Central memory CD8-positive, alpha-beta T cell (primary cell): ENCODE measurements around the gene CACNA1I.

ENCODE experiments used
- ATAC-seq: fragments of 150-1000 bp; cut with Tn5 transposase; replicated peaks from 2 replicates; pipeline ENCODE4 v1.10.0; 2022; ENCODE audit warnings: mild to moderate bottlenecking, moderate FRiP score, moderate number of reproducible peaks; ENCODE audit not compliant: poor library complexity, severe bottlenecking; ENCODE audit errors: extremely low read depth
- DNase-seq, 2 donors: peaks; one replicate each; pipeline ENCODE4 v3.0.0; 2021; ENCODE audit warnings: low spot score in 2 of 2
- H3K27ac Mint-ChIP-seq: one replicate; pipeline ENCODE4 v1.8.0; 2022; ENCODE audit warnings: low read depth, mild to moderate bottlenecking, moderate library complexity, mixed read lengths
- H3K27me3 Mint-ChIP-seq: one replicate; pipeline ENCODE4 v1.8.0; 2022; ENCODE audit warnings: mixed read lengths
- H3K36me3 Mint-ChIP-seq: one replicate; pipeline ENCODE4 v1.8.0; 2022; ENCODE audit warnings: mild to moderate bottlenecking, moderate library complexity, mixed read lengths; ENCODE audit not compliant: insufficient read depth
- H3K4me1 Mint-ChIP-seq: one replicate; pipeline ENCODE4 v1.8.0; 2022; ENCODE audit warnings: mixed read lengths
- H3K4me3 Mint-ChIP-seq: one replicate; pipeline ENCODE4 v1.8.0; 2022; ENCODE audit warnings: mild to moderate bottlenecking, moderate library complexity, mixed read lengths
- H3K9me3 Mint-ChIP-seq: one replicate; pipeline ENCODE4 v1.8.0; 2022; ENCODE audit warnings: mixed read lengths

Gene CACNA1I

DNA sequence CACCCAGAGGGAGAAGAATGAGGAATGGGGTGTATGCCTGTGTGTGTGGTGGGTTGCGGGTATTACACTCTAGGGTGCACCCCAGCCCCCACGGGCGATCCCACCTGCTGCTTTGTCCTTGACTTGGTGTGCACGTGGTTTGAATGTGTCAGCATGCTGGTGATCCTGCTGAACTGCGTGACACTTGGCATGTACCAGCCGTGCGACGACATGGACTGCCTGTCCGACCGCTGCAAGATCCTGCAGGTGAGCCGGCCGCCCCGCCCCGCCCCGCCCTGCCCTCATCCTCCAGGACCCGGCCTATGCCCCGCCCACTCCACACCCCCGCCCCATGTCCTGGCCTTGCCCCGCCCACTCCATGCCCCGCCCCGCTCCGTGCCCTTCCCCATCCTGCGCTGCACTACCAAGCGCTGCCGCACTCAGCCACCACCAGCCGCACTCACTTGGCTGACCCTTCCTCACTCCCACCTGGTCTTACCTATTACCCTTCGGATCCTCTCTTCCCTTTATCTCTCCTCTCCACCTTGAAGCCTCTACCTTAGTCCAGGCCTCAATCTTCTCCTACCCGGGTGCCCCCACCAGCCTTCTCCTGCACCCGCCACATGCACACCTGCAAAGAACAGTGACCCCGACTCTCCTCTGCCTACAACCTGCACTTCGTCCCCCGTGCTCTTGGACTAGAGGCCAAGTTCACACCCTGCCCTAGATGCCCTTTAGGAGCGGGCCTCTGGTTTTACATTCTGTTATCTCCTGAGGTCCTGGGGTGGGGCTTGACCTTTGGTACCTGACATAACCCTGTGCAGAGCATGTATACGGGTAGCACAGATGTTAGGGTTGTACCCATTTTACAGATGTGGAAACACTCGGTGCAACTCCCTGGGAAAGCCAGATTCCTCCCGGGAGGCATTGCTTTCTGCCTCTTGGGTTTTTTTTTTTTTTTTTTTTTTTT is 27.7 kb downstream of the CACNA1I start:
- H3K4me3 Mint-ChIP-seq, result no peak overlapping the region
- no peak overlapping the region for H3K27ac Mint-ChIP-seq
- peaks cover 41% of the 10 kb centered on the region for H3K4me1 Mint-ChIP-seq
- H3K27me3 Mint-ChIP-seq, result peaks cover 46% of the 10 kb centered on the region
- H3K9me3 Mint-ChIP-seq, result peaks cover 3% of the 10 kb centered on the region
- peak; percentile 47 for ATAC-seq
- H3K36me3 Mint-ChIP-seq, result peaks cover 3% of the 10 kb centered on the region
- DNase-seq, result peak in 1 of 2 donors; percentile 12

DNA sequence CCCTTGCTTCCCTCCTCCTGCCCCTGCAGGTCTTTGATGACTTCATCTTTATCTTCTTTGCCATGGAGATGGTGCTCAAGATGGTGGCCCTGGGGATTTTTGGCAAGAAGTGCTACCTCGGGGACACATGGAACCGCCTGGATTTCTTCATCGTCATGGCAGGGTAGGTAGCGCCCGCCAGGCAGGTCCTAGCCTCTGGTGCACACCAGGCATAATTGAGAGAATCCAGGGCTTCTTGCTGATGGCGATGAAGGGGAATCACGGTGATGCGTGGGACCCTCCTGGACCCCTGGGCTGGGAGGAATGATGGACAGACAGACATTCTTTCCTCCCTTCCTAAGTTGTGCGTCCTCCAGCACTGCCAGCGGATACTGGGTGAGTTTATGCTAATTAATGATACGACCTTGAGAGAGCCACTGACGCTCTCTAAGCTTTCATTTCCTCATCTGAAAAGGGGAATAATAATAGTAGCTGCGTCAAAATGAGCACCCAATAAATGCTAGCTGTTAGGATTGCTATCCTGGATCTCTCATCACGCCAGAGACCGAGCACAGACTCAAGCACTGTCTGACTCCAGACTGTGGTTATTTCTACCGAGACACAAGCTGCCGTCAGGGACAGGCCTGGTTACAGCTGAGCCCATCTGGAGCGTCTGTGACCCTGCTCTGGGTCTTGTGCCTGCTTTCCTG is 30.1 kb downstream of the CACNA1I start:
- DNase-seq, result no peak
- H3K9me3 Mint-ChIP-seq, result peaks cover 5% of the 10 kb centered on the region
- no peak overlapping the region for H3K4me3 Mint-ChIP-seq
- H3K36me3 Mint-ChIP-seq, result peaks cover 2% of the 10 kb centered on the region
- peaks cover 44% of the 10 kb centered on the region for H3K4me1 Mint-ChIP-seq
- ATAC-seq, result no peak
- H3K27ac Mint-ChIP-seq, result peak overlapping the region; percentile 92
- peaks cover 32% of the 10 kb centered on the region for H3K27me3 Mint-ChIP-seq

DNA sequence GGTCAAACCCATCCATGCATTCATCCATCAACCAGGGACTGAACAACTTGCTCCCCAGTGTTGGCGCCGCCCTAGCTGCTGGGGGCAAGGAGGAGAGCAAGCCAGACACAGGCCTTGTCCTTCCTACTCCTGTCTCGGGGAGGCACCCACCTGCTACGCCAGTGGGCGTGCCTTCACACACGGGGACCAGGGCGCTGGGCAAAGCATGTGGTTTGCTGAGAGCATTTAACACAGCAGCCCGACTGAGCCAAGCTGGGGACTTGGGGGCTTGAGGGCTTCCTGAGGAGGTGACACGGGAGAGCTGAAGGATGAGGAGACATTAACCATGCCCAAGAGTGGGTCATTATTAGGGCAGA is 30.6 kb downstream of the CACNA1I start:
- Mint-ChIP-seq H3K36me3 (peaks cover 2% of the 10 kb centered on the region), H3K27me3 (peaks cover 27% of the 10 kb centered on the region), H3K27ac (peak overlapping the region; percentile 92), H3K4me3 (no peak overlapping the region), H3K9me3 (peaks cover 5% of the 10 kb centered on the region), H3K4me1 (peaks cover 44% of the 10 kb centered on the region)
- DNase-seq (no peak), ATAC-seq (no peak)

DNA sequence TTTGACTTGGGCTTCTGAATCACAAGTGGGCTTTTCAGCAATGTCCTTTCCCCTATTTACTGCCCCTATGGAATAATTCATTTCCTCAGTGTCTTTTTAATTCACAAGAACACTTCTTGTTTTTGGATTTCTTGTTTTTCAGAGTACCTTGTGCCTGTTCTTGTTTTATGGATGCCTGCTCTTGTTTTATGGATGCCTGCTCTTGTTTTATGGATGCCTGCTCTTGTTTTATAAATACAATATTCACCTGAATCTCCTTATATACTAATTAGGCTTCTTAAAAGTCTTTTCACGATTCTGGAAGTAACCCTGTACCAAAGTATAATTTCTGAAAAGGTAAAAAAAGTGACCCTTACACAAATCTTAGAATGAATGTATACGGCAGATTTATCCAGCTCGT is 32.8 kb downstream of the CACNA1I start:
- Mint-ChIP-seq H3K36me3 (peaks cover 2% of the 10 kb centered on the region), H3K9me3 (peaks cover 5% of the 10 kb centered on the region), H3K4me1 (peaks cover 36% of the 10 kb centered on the region), H3K27me3 (peaks cover 14% of the 10 kb centered on the region), H3K4me3 (no peak overlapping the region), H3K27ac (no peak overlapping the region)
- DNase-seq (no peak), ATAC-seq (no peak)

DNA sequence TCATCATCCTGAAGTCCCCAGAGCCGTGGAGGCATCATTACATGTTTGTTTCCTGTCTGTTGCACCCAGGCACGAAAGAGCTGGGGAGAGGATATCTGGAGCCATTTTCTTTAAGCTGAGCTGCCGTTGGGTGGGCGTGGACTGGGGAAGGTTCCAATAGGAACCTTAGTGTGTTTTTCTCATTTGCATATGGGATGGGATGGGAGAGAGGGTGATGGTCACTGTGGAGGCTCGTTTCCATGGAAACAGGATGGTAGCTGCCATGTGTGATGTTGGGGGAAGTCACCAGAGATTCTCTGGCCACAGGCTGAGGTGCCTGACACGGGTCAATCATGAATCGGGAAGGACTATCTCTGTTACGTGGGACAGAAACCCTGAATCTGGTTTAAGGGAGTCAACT is 39.7 kb downstream of the CACNA1I start:
- peaks cover 9% of the 10 kb centered on the region for H3K27me3 Mint-ChIP-seq
- H3K9me3 Mint-ChIP-seq, result no peaks in the 10 kb centered on the region
- no peak for ATAC-seq
- no peak for DNase-seq
- no peak overlapping the region for H3K4me3 Mint-ChIP-seq
- H3K4me1 Mint-ChIP-seq, result peaks cover 9% of the 10 kb centered on the region
- no peaks in the 10 kb centered on the region for H3K36me3 Mint-ChIP-seq
- H3K27ac Mint-ChIP-seq, result no peak overlapping the region

DNA sequence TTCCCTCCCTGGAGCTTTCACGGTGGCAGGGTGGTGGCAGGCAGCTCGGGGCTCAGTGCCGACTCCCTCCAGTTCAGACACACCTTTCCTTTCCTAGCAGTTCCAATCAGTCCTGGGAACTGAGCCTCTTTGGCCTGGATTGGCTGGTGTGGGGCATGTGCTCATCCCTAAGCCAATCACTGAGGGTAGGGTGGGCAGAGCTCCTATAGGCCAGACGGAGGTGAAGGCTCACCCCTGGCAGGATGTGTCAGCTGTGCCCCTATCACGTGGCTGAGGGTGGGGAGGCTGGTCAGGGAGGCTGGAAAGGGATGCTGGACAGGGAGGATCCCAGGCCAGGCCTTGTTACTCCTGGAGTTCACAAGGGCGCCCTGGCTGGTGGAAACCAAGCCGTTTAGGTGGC is 40.2 kb downstream of the CACNA1I start:
- Mint-ChIP-seq H3K36me3 (no peaks in the 10 kb centered on the region), H3K4me3 (no peak overlapping the region), H3K4me1 (peaks cover 9% of the 10 kb centered on the region), H3K9me3 (no peaks in the 10 kb centered on the region), H3K27ac (no peak overlapping the region), H3K27me3 (peaks cover 9% of the 10 kb centered on the region)
- no peak for DNase-seq
- ATAC-seq, result no peak

DNA sequence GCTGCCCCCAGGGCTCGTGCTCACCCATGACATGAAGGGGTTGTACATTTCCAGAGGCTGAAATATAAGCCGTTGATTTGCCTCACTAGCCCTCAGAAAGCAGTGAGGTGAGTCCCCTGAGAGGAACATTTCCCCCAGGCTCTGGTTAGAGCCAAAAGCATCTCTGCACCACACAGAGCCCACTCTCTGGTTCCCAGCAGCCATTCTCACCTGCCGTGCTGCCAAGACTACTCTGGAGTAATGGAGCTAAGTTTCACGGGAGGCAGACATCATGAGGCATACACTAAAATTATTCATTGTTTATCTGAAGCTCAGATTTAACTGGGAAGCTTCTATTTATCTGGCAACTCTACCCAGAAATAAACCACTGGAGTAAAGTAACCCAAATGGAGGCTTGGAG is 40.8 kb downstream of the CACNA1I start:
- Mint-ChIP-seq H3K36me3 (no peaks in the 10 kb centered on the region), H3K4me1 (peaks cover 9% of the 10 kb centered on the region), H3K9me3 (no peaks in the 10 kb centered on the region), H3K4me3 (no peak overlapping the region), H3K27me3 (peaks cover 8% of the 10 kb centered on the region), H3K27ac (no peak overlapping the region)
- no peak for ATAC-seq
- DNase-seq, result no peak

DNA sequence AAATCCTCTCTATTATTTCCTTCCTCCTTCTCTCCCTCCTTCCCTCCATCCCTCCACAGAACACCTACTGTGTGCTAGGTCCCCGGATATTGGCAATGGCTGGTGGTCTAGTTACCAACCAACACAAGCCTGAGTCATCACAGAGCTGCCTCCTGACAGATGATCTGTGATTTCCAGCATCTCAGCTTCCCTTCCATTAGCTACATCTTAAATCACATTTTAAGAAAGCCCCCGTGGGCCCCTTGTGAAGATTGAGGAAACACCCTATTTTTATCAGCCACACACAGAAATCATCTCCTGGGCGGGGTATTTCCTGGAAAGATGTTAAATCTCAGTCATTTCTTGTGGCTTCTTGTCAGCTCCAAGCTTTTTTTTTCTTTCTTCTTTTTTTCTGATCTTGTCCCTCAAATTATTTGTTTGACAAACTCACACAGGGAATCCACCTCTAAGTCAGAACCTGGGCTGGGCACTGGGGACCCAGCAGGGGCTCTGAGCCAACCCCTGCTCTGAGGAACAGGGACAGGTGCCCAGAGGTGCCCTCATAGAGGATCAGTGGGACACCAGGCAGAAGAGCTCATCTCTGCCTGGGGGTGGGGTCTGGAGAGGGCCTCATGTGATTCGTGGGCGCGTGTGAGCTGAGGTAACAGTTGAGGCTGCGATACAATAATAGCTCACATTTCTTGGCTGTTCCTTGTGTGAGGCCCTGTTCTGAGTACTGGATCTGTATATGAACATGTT is 42.4 kb downstream of the CACNA1I start:
- H3K4me3 Mint-ChIP-seq, result no peak overlapping the region
- no peaks in the 10 kb centered on the region for H3K9me3 Mint-ChIP-seq
- peaks cover 13% of the 10 kb centered on the region for H3K4me1 Mint-ChIP-seq
- H3K27me3 Mint-ChIP-seq, result peaks cover 6% of the 10 kb centered on the region
- ATAC-seq (no peak), DNase-seq (no peak)
- H3K27ac Mint-ChIP-seq, result no peak overlapping the region
- H3K36me3 Mint-ChIP-seq, result peaks cover 1% of the 10 kb centered on the region

DNA sequence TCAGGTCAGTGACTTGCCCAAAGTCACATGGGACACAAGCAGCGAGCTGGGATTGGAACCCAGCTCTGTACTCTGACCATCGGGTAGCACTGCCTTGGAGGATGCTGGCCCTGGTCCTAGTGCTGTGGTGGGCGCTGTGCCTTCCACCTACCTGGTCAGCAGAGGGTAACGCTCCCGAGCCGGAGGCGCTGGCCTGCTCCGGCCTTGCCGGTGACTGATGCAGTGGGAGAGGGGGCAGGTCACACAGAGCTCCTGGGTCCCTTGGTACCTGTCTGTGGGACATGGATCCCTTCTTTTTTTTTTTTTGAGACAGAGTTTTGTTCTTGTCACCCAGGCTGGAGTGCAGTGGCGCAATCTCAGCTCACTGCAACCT is 43.0 kb downstream of the CACNA1I start:
- no peak for ATAC-seq
- H3K4me1 Mint-ChIP-seq, result peaks cover 17% of the 10 kb centered on the region
- H3K4me3 Mint-ChIP-seq, result no peak overlapping the region
- H3K27me3 Mint-ChIP-seq, result peaks cover 12% of the 10 kb centered on the region
- DNase-seq, result no peak
- H3K36me3 Mint-ChIP-seq, result peaks cover 1% of the 10 kb centered on the region
- no peaks in the 10 kb centered on the region for H3K9me3 Mint-ChIP-seq
- H3K27ac Mint-ChIP-seq, result no peak overlapping the region

DNA sequence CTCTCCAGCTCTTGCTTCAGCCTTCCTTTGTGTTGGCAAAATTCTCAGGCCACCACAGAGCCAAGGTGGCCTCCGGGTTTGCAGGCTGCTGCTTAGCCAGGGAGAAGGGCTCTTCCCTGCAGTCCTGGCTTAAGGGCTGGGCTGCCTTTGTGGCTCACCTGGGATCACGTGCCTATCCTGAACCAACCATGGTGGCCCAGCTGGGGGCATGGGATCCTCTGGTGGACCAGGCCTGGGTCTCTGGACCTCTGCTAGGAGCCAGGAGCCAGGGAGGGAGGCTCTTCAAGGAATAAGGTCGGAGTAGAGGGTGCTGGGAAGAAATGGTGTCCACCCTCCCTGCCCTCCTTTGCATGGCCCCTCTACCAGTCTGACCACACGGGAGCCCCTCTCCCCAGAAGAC is 43.9 kb downstream of the CACNA1I start:
- Mint-ChIP-seq H3K27me3 (peaks cover 14% of the 10 kb centered on the region), H3K4me3 (no peak overlapping the region), H3K4me1 (peaks cover 17% of the 10 kb centered on the region), H3K27ac (no peak overlapping the region), H3K36me3 (peaks cover 3% of the 10 kb centered on the region), H3K9me3 (no peaks in the 10 kb centered on the region)
- ATAC-seq (no peak), DNase-seq (no peak)

DNA sequence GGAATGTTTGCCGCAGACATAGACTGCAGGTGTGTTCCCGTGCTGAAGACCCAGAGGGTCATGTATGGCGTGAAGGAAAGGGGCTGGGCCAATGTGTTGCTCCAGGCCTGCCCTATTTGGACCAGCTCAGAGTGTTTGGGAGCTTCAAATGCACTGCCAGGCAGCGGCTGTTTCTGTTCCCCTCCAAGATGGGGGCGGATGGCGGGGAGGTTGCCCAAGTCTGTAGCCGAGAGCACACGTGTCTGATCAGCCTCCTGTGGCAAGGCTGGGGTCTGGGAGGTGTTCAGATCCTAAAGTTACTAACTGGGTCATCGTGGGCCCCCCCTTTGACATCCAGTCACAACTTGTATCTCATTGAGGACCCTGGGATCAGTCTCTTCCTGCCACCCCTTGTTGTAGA is 45.5 kb downstream of the CACNA1I start:
- Mint-ChIP-seq H3K9me3 (no peaks in the 10 kb centered on the region), H3K36me3 (peaks cover 3% of the 10 kb centered on the region), H3K4me3 (no peak overlapping the region), H3K4me1 (peaks cover 17% of the 10 kb centered on the region), H3K27me3 (peaks cover 14% of the 10 kb centered on the region), H3K27ac (no peak overlapping the region)
- DNase-seq (no peak), ATAC-seq (no peak)

DNA sequence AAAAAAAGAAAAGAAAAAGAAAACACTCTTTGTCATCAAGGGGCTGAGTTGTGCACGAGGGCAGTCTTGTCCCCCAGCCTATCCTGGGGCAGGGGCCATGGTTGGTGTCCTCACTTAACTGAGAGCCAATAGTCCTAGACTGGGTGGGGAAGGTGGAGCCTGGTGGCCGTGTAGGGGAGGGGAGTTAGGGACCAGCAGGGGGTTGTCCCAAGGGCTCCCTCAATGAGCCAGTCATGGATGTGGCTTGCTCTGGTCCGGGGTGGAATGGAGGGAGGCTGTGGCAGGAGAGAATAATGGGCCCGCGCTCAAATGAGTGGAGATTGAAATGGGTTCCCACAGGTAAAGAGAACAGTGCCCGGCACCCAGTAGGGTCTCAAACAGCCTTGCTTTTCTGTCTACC is 46.2 kb downstream of the CACNA1I start:
- Mint-ChIP-seq H3K4me3 (no peak overlapping the region), H3K27me3 (peaks cover 14% of the 10 kb centered on the region)

More for the DNA sequence above, 46.2 kb downstream of the CACNA1I start:
- Mint-ChIP-seq H3K4me1 (peaks cover 17% of the 10 kb centered on the region), H3K36me3 (peaks cover 3% of the 10 kb centered on the region), H3K27ac (no peak overlapping the region), H3K9me3 (no peaks in the 10 kb centered on the region)
- ATAC-seq, result no peak
- DNase-seq, result no peak
